Keratinocyte (primary cell): ENCODE data around the gene S100PBP.

Source experiments
- EZH2 ChIP-seq: IDR thresholded peaks from one replicate; pipeline ENCODE4 v1.6.1; 2012; ENCODE audit warnings: inconsistent platforms, mild to moderate bottlenecking, low read length, moderate library complexity
- TF ChIP-seq, protein P1 (sequence below), 3 experiments: IDR thresholded peaks in 1 of 3; conservative IDR thresholded peaks in 1 of 3; optimal IDR thresholded peaks in 1 of 3; 2 replicates in 2 of 3; 3 replicates in 1 of 3; pipeline versions ENCODE3 to v1.5.1; 2011; ENCODE audit warnings: low read length in 3 of 3, mild to moderate bottlenecking in 3 of 3, moderate library complexity in 2 of 3, control low read depth in 1 of 3, inconsistent platforms in 1 of 3; ENCODE audit not compliant: insufficient read depth in 2 of 3; ENCODE audit errors: extremely low read depth in 1 of 3

DNA sequence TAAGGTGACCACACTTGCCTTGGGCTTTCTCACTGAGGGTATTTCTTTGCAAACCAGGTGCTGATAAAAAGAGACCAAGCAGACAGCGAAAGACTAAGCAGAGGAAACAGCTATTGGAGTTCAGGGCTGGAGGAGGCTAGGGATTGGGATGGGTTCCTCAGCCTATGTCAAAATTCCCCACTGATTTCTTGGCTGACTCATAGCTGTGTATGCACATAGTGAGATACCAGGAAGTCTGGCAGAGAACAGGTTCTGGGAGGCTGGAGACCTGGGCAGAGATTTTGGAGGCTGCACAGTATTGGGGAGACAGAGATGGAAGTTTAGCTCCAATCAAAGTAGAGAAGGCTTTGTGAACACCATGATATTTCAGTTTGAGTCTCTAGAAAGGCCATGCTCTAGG, 25.6 kb upstream of the S100PBP start:
- TF ChIP-seq, protein P1, sequence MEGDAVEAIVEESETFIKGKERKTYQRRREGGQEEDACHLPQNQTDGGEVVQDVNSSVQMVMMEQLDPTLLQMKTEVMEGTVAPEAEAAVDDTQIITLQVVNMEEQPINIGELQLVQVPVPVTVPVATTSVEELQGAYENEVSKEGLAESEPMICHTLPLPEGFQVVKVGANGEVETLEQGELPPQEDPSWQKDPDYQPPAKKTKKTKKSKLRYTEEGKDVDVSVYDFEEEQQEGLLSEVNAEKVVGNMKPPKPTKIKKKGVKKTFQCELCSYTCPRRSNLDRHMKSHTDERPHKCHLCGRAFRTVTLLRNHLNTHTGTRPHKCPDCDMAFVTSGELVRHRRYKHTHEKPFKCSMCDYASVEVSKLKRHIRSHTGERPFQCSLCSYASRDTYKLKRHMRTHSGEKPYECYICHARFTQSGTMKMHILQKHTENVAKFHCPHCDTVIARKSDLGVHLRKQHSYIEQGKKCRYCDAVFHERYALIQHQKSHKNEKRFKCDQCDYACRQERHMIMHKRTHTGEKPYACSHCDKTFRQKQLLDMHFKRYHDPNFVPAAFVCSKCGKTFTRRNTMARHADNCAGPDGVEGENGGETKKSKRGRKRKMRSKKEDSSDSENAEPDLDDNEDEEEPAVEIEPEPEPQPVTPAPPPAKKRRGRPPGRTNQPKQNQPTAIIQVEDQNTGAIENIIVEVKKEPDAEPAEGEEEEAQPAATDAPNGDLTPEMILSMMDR (optimal IDR thresholded peaks at IDR 0.05 in 1 of 3, IDR thresholded peaks at IDR 0.05 in 1 of 3, conservative IDR thresholded peaks at IDR 0.05 in 1 of 3; ENCODE audit: extremely low read depth in 1 of 3, insufficient read depth in 2 of 3, low read length in 3 of 3), result no peak
- no peak for TF ChIP-seq EZH2
